Vagina (tissue), 2 donors: ENCODE results near the gene OSBPL10. TPM values are rescaled to one million over a fixed set of nuclear protein-coding genes. Genes with fewer than 3 reads are reported as not detected.

Experiments used
- DNase-seq, 2 donors: peaks; one replicate each; pipeline ENCODE4 v3.0.0-alpha.2; 2017; ENCODE audit errors: extremely low spot score in 2 of 2
- H3K27ac ChIP-seq: fragments of 200-600 bp; sonication (generic); one replicate; pipeline ENCODE4 v1.5.1; 2019
- H3K27me3 ChIP-seq: fragments of 200-600 bp; sonication (generic); one replicate; pipeline ENCODE4 v1.5.1; 2019
- H3K36me3 ChIP-seq, 2 donors: fragments of 200-600 bp; sonication (generic); one replicate each; pipeline ENCODE4 v1.5.1; 2017 to 2019
- H3K4me1 ChIP-seq: fragments of 200-600 bp; sonication (generic); one replicate; pipeline ENCODE4 v1.5.1; 2019
- H3K4me3 ChIP-seq, 2 donors: fragments of 200-600 bp; sonication (generic); 1 replicate in 1 of 2; 2 replicates in 1 of 2; pipeline ENCODE4 v1.5.1; 2016 to 2019
- H3K9me3 ChIP-seq: fragments of 200-600 bp; sonication (generic); one replicate; pipeline ENCODE4 v1.5.1; 2019
- POLR2A ChIP-seq, 2 donors: fragments of 450-650 bp; IDR thresholded peaks; one replicate each; pipeline ENCODE4 v1.6.1; 2017; ENCODE audit warnings: antibody characterized with exemption in 2 of 2, mild to moderate bottlenecking in 2 of 2, moderate library complexity in 2 of 2
- POLR2AphosphoS5 ChIP-seq, 2 donors: sonication (generic); formaldehyde crosslinking; IDR thresholded peaks; one replicate each; pipeline ENCODE4 v1.9.0; 2017; ENCODE audit warnings: antibody characterized with exemption in 2 of 2, mild to moderate bottlenecking in 2 of 2, low read depth in 1 of 2; ENCODE audit not compliant: insufficient read depth in 1 of 2
- intact Hi-C: fragments of 100-400 bp; cut with DNase I; formaldehyde crosslinking; loops from one replicate; pipeline ENCODE4 v1.15.1; 2023
- total RNA-seq: library from RNA; depleted of rRNA; stranded (reverse); fragments of >200 nt; gene quantifications from one replicate; pipeline ENCODE4 v1.2.3, GENCODE V29; 2016
- TF ChIP-seq, protein P1 (sequence below), 3 experiments: fragments of 450-650 bp in 2 of 3; fragments of 200-600 bp in 1 of 3; sonication (generic) in 1 of 3; IDR thresholded peaks; one replicate each; pipeline ENCODE4 v1.5.1; 2017 to 2019; ENCODE audit warnings: antibody characterized with exemption in 3 of 3, mild to moderate bottlenecking in 2 of 3, moderate library complexity in 2 of 3

OSBPL10 gene
- total RNA-seq, 1 donor from 2014 or later: 33.9 TPM

DNA sequence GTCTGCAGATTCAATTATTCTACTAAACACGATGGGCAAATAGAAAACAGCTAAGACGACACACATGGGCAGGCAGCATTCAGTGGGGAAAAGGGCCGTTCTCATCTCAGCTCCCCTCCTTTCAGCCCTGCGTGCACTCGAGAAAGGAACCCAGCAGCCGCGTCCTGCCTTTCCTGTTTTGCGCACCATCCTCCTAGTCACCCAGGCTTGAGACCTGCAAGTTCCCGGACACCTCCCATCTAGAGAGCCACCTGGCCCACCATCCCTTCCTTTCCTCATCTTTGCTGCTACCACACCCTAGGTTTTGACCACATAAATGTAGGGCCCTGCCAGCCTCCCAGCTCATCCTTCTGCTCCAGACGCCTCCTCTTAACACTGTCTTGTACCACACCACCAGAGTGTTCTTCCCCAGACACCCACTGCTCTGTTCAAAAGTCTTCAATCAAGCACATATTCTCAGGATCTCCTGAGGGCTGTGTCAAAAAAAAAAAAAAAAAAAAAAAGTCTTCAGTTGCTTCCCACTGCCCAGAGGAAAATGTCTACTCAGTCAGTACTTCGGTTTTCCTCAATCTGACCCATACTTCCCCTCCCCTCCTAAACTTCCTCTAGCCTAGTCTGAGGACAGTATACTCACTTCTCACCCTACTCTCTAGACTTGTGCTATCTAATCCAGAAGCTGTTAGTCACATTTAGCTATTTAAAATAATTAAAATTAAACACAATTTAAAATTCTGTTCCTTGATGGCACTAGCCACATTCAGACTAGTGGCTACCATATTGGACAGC lies 266.4 kb downstream of the OSBPL10 start:
- TF ChIP-seq POLR2A (IDR thresholded peaks at IDR 0.05) (no peak), POLR2AphosphoS5 (IDR thresholded peaks at IDR 0.05; ENCODE audit: insufficient read depth in 1 of 2, low read depth in 1 of 2) (no peak)
- TF ChIP-seq, protein P1, sequence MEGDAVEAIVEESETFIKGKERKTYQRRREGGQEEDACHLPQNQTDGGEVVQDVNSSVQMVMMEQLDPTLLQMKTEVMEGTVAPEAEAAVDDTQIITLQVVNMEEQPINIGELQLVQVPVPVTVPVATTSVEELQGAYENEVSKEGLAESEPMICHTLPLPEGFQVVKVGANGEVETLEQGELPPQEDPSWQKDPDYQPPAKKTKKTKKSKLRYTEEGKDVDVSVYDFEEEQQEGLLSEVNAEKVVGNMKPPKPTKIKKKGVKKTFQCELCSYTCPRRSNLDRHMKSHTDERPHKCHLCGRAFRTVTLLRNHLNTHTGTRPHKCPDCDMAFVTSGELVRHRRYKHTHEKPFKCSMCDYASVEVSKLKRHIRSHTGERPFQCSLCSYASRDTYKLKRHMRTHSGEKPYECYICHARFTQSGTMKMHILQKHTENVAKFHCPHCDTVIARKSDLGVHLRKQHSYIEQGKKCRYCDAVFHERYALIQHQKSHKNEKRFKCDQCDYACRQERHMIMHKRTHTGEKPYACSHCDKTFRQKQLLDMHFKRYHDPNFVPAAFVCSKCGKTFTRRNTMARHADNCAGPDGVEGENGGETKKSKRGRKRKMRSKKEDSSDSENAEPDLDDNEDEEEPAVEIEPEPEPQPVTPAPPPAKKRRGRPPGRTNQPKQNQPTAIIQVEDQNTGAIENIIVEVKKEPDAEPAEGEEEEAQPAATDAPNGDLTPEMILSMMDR (IDR thresholded peaks at IDR 0.05): no peak
- no peak overlapping the region for H3K27ac ChIP-seq
- no peak overlapping the region for H3K4me3 ChIP-seq
- no peaks in the 10 kb centered on the region for H3K27me3 ChIP-seq
- no peaks in the 10 kb centered on the region for H3K4me1 ChIP-seq
- DNase-seq: no peak
- no peaks in the 10 kb centered on the region for H3K9me3 ChIP-seq
- H3K36me3 ChIP-seq: no peaks in the 10 kb centered on the region
- intact Hi-C loops: no loop called here

DNA sequence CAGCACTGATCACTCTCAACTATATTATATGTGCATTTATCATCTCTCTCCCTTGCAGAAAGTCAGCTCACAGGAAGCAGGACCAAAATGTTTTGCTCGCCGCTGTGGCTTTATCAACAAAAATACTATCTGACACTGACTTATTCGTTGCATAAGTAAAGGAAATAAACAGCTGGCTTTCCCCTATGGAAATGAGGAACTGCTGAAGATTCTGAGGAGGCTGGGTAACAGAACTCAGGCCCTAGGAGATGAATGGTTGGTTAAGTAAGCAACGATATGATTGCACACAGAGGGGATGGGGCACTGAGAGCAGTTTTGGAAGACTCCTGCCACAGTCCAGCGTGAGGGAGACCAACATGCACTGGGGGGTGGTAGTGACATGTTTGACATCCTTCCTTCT lies 267.2 kb downstream of the OSBPL10 start:
- Histone ChIP-seq H3K4me3 (no peak overlapping the region), H3K9me3 (no peaks in the 10 kb centered on the region), H3K27ac (no peak overlapping the region), H3K36me3 (no peaks in the 10 kb centered on the region), H3K4me1 (no peaks in the 10 kb centered on the region), H3K27me3 (no peaks in the 10 kb centered on the region)
- no peak for DNase-seq
- TF ChIP-seq POLR2AphosphoS5 (IDR thresholded peaks at IDR 0.05; ENCODE audit: insufficient read depth in 1 of 2, low read depth in 1 of 2): no peak
- TF ChIP-seq, protein P1 (IDR thresholded peaks at IDR 0.05): no peak
- TF ChIP-seq POLR2A (IDR thresholded peaks at IDR 0.05): no peak
- intact Hi-C loops: no loop called here

DNA sequence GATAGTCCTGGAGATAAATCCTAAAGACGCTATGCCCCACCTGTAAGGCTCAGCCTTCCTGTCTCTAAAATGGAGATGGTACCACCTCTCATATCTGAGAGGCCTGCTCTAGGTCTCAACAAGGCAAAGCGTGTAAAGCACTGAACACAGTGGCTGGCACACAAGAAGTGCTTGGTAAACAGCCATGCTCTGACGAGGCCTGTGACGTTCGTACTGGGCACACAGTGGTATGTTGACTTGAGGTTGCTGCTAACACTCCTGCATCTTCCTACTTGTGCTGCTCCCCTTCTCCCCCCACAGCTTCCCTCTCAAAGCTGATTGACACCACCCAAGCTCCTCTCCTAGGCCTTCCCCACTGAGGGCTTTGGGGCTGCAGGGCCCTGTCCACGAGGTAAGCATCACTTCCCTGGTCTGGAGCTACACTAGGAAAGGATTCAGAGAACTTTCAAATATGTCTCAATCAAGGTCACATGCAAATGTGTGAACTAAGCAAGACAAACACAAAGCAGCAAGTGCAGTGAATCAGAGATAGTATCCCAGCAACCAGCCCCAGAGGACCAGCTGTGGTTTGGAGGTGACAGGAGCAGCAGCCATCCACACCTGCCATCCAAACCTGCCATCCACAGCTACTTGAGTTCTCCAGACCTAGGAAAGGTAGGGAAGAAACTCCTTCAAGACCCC lies 270.8 kb downstream of the OSBPL10 start:
- no peak overlapping the region for H3K4me3 ChIP-seq
- no peaks in the 10 kb centered on the region for H3K36me3 ChIP-seq
- H3K9me3 ChIP-seq: no peaks in the 10 kb centered on the region
- intact Hi-C loops: no loop called here
- TF ChIP-seq POLR2A (IDR thresholded peaks at IDR 0.05) (no peak), POLR2AphosphoS5 (IDR thresholded peaks at IDR 0.05; ENCODE audit: insufficient read depth in 1 of 2, low read depth in 1 of 2) (no peak)
- TF ChIP-seq, protein P1 (IDR thresholded peaks at IDR 0.05): no peak
- H3K27me3 ChIP-seq: no peaks in the 10 kb centered on the region
- no peak for DNase-seq
- peaks cover under 1% of the 10 kb centered on the region for H3K4me1 ChIP-seq
- no peak overlapping the region for H3K27ac ChIP-seq

DNA sequence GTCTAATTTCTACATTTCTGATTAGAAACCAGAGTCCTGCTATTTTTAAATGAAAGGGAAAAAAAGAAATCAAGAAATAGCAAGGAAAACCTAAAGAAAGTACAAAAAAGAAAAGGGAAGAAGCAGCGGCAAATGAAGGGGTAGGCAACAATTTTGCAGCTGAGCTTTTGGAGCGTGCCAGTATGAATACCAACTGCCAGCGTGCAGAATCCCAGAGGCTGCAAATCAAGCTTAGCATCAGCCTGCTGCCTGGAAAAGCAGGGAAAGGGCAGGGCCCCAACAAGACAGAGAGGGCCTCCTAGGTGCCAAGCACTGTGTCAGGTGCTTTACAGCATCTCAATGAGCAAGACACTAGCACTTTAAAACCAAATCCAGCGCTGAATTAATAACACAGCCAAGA lies 271.5 kb downstream of the OSBPL10 start:
- no peaks in the 10 kb centered on the region for H3K27me3 ChIP-seq
- TF ChIP-seq, protein P1 (IDR thresholded peaks at IDR 0.05): no peak
- TF ChIP-seq POLR2A (IDR thresholded peaks at IDR 0.05) (no peak), POLR2AphosphoS5 (IDR thresholded peaks at IDR 0.05; ENCODE audit: insufficient read depth in 1 of 2, low read depth in 1 of 2) (no peak)
- H3K4me1 ChIP-seq: peaks cover 7% of the 10 kb centered on the region
- no peak overlapping the region for H3K27ac ChIP-seq
- no peak for DNase-seq
- no peaks in the 10 kb centered on the region for H3K36me3 ChIP-seq
- intact Hi-C loops: no loop called here
- no peak overlapping the region for H3K4me3 ChIP-seq
- no peaks in the 10 kb centered on the region for H3K9me3 ChIP-seq

DNA sequence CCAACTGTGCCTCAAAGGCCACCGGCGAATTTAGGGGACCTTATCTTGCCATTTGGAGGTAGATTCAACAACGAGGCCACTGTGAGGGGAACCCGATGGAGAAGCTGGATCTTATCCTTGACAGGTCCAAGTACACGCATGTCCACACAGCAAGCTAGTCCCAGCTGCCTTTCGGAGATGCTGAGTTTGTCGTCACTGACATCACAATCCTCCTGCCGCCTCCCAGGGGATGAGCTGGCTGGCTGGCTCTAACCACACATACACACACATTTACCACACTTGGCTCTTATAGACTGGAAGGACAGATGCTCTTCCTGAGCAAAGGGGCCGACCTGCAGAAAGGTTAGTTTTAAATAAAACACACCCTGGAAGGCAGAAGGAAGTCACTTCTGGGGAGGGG lies 272.1 kb downstream of the OSBPL10 start:
- Histone ChIP-seq H3K36me3 (no peaks in the 10 kb centered on the region), H3K9me3 (no peaks in the 10 kb centered on the region), H3K4me3 (no peak overlapping the region), H3K27ac (no peak overlapping the region), H3K4me1 (peaks cover 13% of the 10 kb centered on the region), H3K27me3 (no peaks in the 10 kb centered on the region)
- DNase-seq: no peak
- TF ChIP-seq POLR2AphosphoS5 (IDR thresholded peaks at IDR 0.05; ENCODE audit: insufficient read depth in 1 of 2, low read depth in 1 of 2): no peak
- intact Hi-C loops: no loop called here
